K562 (cell line): Measurements from ENCODE around the gene SEC16A. TPM values are rescaled to one million over a fixed set of nuclear protein-coding genes. Genes with fewer than 3 reads are reported as not detected.

Experiments
- L3MBTL2 ChIP-seq: fragments of 450-650 bp; IDR thresholded peaks from 2 replicates; pipeline ENCODE4 v1.6.1; 2016; ENCODE audit warnings: mild to moderate bottlenecking, moderate library complexity
- MECOM ChIP-seq: fragments of 250-450 bp; sonication (Bioruptor Pico); IDR thresholded peaks from 2 replicates; pipeline ENCODE4 v1.8.0; 2022; ENCODE audit warnings: inconsistent platforms
- MGA ChIP-seq: fragments of 450-650 bp; IDR thresholded peaks from 2 replicates; pipeline ENCODE4 v1.6.1; 2016; ENCODE audit warnings: mild to moderate bottlenecking, moderate library complexity
- MNT ChIP-seq, 2 experiments: fragments of 450-650 bp; conservative IDR thresholded peaks; 2 replicates each; pipeline ENCODE4 v1.6.1; 2017; ENCODE audit warnings: mild to moderate bottlenecking in 2 of 2, moderate library complexity in 2 of 2
- NKRF ChIP-seq: fragments of 450-650 bp; IDR thresholded peaks from 2 replicates; pipeline ENCODE4 v1.6.1; 2016; ENCODE audit warnings: borderline replicate concordance
- USF1 ChIP-seq: sonication (generic); formaldehyde crosslinking; IDR thresholded peaks from 2 replicates; pipeline ENCODE4 v1.9.0; 2022; ENCODE audit warnings: mild to moderate bottlenecking, missing genetic modification reagents
- ZNF146 ChIP-seq: IDR thresholded peaks from one replicate; pipeline ENCODE4 v1.6.1; 2018; ENCODE audit warnings: missing compliant biosample characterization; ENCODE audit not compliant: unreplicated experiment
- ZNF511 ChIP-seq: sonication (generic); formaldehyde crosslinking; IDR thresholded peaks from 2 replicates; pipeline ENCODE4 v1.8.0; 2022; ENCODE audit warnings: mild to moderate bottlenecking, missing genetic modification reagents
- polyA plus RNA-seq, 8 experiments: library from polyadenylated mRNA; depleted of rRNA in 4 of 8; stranded (reverse) in 5 of 8; unstranded in 3 of 8; fragments of >200 nt; fragmentation: Nextera tagmentation in 2 of 8; fragmentation: Illumina TruSeq in 1 of 8; extraction: Ambion mirVana in 2 of 8; extraction: Trizol in 1 of 8; gene quantifications; 2 replicates each; pipeline versions ENCODE4 v1.2.1 to v1.2.3, GENCODE V29; 2011 to 2014; ENCODE audit warnings: inconsistent platforms in 1 of 8, missing spikeins in 1 of 8
- total RNA-seq, 7 experiments: library from RNA; depleted of rRNA in 6 of 7; stranded (reverse); fragments of >200 nt in 6 of 7; fragmentation: Illumina TruSeq in 2 of 7; extraction: Trizol in 2 of 7; gene quantifications; 2 replicates each; pipeline versions ENCODE4 v1.2.1 to v1.2.3, GENCODE V29; 2011 to 2021; ENCODE audit warnings: low replicate concordance in 1 of 7

SEC16A gene
- total and polyA plus RNA-seq, 9 of the 15 experiments (the other 6 are each of a cell fraction or from before 2014, with no cell fraction given), result 8.3 to 62.8 (median 14.0) TPM

DNA sequence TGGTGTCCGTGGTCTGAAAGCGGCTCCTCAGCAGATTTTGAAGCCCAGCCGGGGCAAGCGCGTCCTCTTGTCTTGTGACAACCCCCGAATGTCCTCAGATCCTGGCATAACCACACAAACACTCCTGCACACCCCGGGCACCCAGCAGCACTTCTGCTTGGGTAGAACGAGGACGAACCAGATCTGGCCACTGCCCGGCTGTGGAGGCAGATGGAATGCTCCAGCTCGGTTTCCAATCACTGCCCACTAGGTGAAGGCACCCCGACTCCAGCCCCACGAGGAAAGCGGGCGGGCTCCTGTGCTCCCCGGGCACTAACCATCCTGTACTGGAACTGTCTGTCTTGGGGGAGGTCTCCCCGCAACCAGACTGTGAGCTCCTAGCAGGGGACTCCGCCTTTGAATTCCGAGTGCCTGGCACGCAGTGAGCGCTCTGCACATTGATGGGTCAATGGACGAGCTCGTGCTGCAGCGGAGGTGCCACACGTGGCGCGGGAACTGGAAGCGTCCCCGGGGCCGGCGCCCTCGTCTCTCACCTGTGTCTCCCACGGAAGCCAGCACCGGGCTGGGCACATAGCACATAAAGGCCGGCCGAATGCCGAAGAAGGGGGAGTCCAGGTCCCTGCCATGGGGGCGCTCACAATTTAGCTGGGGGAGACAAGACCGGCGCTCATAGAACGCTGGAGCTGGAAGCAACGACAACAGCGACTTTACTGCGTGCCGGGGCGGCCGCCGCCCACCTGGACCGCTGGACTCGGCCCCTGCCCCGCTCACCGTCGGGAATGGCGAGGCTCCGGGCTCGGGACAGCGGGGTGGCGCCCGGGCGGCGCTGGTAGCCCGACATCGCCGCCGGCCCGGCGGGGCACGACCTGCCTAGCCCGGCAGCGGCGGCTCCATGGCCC is 73.0 kb downstream of the SEC16A start (continued):
- TF ChIP-seq MECOM (CRISPR knock-in tag) (0 out of 2 replicates have a peak, but pooled peaks have one; percentile 12), USF1 (CRISPR knock-in tag) (peak; percentile 52; the same call in 1 of the 2 replicates), ZNF511 (CRISPR knock-in tag) (peak; percentile 87; the same call in 1 of the 2 replicates), MGA (peak; percentile 94), L3MBTL2 (peak; percentile 85), MNT (conservative IDR thresholded peaks at IDR 0.05) (peak; percentile 40 to 45), NKRF (peak; percentile 59), ZNF146 (CRISPR knock-in tag) (peak; percentile 10)
